Upper lobe of left lung (tissue), 6 donors: ENCODE measurements around the gene SPATA24. TPM values are rescaled to one million over a fixed set of nuclear protein-coding genes. Genes with fewer than 3 reads are reported as not detected.

ENCODE experiments used
- ATAC-seq, 2 donors: fragments of 200-7000 bp; cut with Tn5 transposase; one replicate each; pipeline ENCODE4 v1.9.1; 2022; ENCODE audit warnings: mild to moderate bottlenecking in 2 of 2, moderate library complexity in 2 of 2; ENCODE audit not compliant: low FRiP score in 2 of 2
- DNase-seq, 2 donors: peaks; one replicate each; pipeline ENCODE4 v3.0.0-alpha.2; 2019 to 2020
- H3K27ac ChIP-seq, 4 donors: fragments of 200-600 bp; sonication (generic); one replicate each; pipeline ENCODE4 v1.5.1; 2016 to 2019
- H3K27me3 ChIP-seq, 4 donors: fragments of 200-600 bp; sonication (generic); one replicate each; pipeline ENCODE4 v1.5.1; 2017 to 2019
- H3K36me3 ChIP-seq, 4 donors: fragments of 200-600 bp; sonication (generic); one replicate each; pipeline ENCODE4 v1.5.1; 2016 to 2019
- H3K4me1 ChIP-seq, 4 donors: fragments of 200-600 bp; sonication (generic); one replicate each; pipeline ENCODE4 v1.5.1; 2018 to 2019
- H3K4me3 ChIP-seq, 4 donors: fragments of 200-600 bp; sonication (generic); one replicate each; pipeline ENCODE4 v1.5.1; 2017 to 2019; ENCODE audit warnings: mild to moderate bottlenecking in 2 of 4, moderate library complexity in 1 of 4
- H3K9me3 ChIP-seq, 4 donors: fragments of 200-600 bp; sonication (generic); one replicate each; pipeline ENCODE4 v1.5.1; 2018 to 2019
- EP300 ChIP-seq, 4 donors: sonication (generic); formaldehyde crosslinking; IDR thresholded peaks; one replicate each; pipeline ENCODE4 v1.5.1; 2017; ENCODE audit warnings: antibody characterized with exemption in 4 of 4, control low read depth in 2 of 4
- POLR2A ChIP-seq, 4 donors: fragments of 450-650 bp; IDR thresholded peaks; one replicate each; pipeline ENCODE4 v1.5.1; 2016 to 2017; ENCODE audit warnings: antibody characterized with exemption in 4 of 4, mild to moderate bottlenecking in 2 of 4
- POLR2AphosphoS5 ChIP-seq, 2 donors: sonication (generic); formaldehyde crosslinking; IDR thresholded peaks; one replicate each; pipeline ENCODE4 v1.5.1; 2017; ENCODE audit warnings: antibody characterized with exemption in 2 of 2
- WGBS, 2 donors: methylation state at CpG; one replicate each; pipeline ENCODE4 v1.1.5; 2017 to 2018; 5-methylcytosine and 5-hydroxymethylcytosine counted together
- total RNA-seq, 6 donors: library from RNA; depleted of rRNA in 4 of 6; stranded (reverse); fragments of >200 nt in 4 of 6; gene quantifications; one replicate each; pipeline versions ENCODE4 v1.1.0 to v1.2.1, GENCODE V29; 2016 to 2021
- TF ChIP-seq, protein P1 (sequence below), 6 experiments: fragments of 450-650 bp in 4 of 6; fragments of 200-600 bp in 2 of 6; sonication (generic) in 2 of 6; IDR thresholded peaks; one replicate each; pipeline ENCODE4 v1.5.1; 2016 to 2019; ENCODE audit warnings: antibody characterized with exemption in 6 of 6
- donor health status: DM: no; HTN: no; CAD: no; lungs with moderate emphysema.
- donor health status: DM: no; HTN: yes; CAD: no; lungs with severe emphysema.

SPATA24 gene
- total RNA-seq, 6 donors from 2014 or later, result 2.9 to 6.3 (median 4.8) TPM; not detected in 1

DNA sequence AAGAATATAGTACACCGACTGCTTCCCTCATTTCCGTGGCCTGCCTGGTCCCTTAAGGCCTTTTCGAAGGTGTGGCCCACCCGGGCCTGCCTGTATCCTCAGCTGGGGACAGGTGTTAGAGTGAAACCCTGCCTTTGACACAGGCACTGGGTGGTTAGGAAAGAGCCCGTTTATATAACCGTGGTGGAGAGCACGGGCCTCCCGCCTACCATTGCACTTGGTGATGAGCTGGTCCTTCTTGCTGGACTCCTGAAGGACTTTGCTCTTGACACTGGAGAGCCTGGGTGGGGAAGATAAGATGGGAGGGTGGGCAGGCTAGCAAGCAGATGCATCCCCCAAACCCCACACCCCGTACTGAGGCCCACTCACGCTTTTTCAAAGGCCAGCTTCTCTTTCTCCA lies 2.3 kb downstream of the SPATA24 start:
- H3K27ac ChIP-seq, result no peak overlapping the region
- H3K27me3 ChIP-seq, result no peaks in the 10 kb centered on the region
- H3K4me1 ChIP-seq, result peaks cover 13 to 18% (median 15%) of the 10 kb centered on the region in 4 donors
- ATAC-seq (no peak), DNase-seq (no peak)
- 86 to 92% methylated on average over 10 of the region's 10 CpGs for WGBS, 2 donors
- no peak overlapping the region for H3K4me3 ChIP-seq
- H3K9me3 ChIP-seq, result no peaks in the 10 kb centered on the region
- H3K36me3 ChIP-seq, result no peaks in the 10 kb centered on the region
- TF ChIP-seq EP300 (IDR thresholded peaks at IDR 0.05) (no peak), POLR2A (IDR thresholded peaks at IDR 0.05) (no peak), POLR2AphosphoS5 (IDR thresholded peaks at IDR 0.05) (no peak)
- TF ChIP-seq, protein P1, sequence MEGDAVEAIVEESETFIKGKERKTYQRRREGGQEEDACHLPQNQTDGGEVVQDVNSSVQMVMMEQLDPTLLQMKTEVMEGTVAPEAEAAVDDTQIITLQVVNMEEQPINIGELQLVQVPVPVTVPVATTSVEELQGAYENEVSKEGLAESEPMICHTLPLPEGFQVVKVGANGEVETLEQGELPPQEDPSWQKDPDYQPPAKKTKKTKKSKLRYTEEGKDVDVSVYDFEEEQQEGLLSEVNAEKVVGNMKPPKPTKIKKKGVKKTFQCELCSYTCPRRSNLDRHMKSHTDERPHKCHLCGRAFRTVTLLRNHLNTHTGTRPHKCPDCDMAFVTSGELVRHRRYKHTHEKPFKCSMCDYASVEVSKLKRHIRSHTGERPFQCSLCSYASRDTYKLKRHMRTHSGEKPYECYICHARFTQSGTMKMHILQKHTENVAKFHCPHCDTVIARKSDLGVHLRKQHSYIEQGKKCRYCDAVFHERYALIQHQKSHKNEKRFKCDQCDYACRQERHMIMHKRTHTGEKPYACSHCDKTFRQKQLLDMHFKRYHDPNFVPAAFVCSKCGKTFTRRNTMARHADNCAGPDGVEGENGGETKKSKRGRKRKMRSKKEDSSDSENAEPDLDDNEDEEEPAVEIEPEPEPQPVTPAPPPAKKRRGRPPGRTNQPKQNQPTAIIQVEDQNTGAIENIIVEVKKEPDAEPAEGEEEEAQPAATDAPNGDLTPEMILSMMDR (IDR thresholded peaks at IDR 0.05), result no peak

DNA sequence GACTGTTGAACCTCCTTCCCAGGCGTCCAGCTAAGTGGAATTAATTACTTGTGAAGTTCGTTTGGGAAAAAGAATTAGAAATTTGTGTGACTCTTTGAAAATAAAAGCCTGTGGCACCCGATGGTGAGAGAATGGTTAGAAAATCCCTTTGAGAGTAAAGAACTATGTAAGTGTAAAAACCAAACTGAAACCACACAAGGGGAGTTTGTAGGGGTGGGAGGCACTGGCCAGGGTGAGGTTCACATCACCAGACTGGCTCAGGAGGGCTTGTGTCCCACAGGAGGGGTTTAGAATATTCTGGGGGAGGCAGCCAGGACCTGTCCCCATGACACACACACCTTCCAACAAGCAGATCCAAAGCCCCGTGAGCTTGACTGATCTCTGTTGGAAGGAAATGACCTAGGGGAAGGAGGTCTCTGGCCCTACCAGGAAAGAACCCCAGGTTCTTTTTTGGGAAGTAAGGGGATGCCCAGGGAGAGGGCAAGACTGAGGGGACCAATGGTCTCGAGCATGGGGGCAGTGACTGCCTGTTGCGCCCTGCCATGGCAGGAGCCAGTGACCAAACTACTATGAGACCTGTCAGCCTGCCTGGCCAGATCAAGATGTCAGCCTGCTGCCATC lies 4.3 kb downstream of the SPATA24 start:
- Histone ChIP-seq H3K9me3 (no peaks in the 10 kb centered on the region), H3K4me3 (no peak overlapping the region), H3K4me1 (peaks cover 12 to 24% (median 17%) of the 10 kb centered on the region in 4 donors), H3K27me3 (peaks cover 0 to 7% (median 2%) of the 10 kb centered on the region in 4 donors), H3K36me3 (no peaks in the 10 kb centered on the region), H3K27ac (no peak overlapping the region)
- no peak for ATAC-seq
- DNase-seq, result no peak
- TF ChIP-seq POLR2A (IDR thresholded peaks at IDR 0.05) (no peak), POLR2AphosphoS5 (IDR thresholded peaks at IDR 0.05) (no peak), EP300 (IDR thresholded peaks at IDR 0.05) (no peak)
- TF ChIP-seq, protein P1 (IDR thresholded peaks at IDR 0.05), result no peak
- WGBS, 2 donors, result 83 to 87% methylated on average over 6 of the region's 6 CpGs

DNA sequence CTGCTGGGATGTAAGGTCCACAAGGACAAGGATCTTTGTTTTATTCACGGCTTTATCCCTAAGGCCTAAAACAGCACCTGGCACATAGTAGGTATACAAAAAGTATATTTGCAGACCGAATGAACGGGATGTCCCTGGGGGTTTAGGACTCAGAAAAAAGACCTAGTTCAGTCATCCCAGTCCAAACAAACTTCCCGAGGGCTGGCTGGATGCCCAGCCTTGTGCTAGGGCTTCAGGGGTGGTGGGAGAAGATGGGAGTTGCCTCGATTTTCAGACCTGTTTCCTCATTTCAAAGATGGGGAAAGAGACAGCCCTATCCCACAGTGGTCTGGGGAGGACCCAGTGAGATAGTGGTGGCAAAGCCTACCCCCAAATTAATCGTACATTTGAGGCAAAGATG lies 6.0 kb downstream of the SPATA24 start:
- DNase-seq, result no peak
- Histone ChIP-seq H3K27ac (no peak overlapping the region), H3K27me3 (peaks cover 0 to 24% (median 14%) of the 10 kb centered on the region in 4 donors), H3K4me1 (peaks cover 11 to 30% (median 22%) of the 10 kb centered on the region in 4 donors), H3K4me3 (no peak overlapping the region), H3K36me3 (no peaks in the 10 kb centered on the region), H3K9me3 (no peaks in the 10 kb centered on the region)
- no peak for ATAC-seq
- TF ChIP-seq, protein P1 (IDR thresholded peaks at IDR 0.05), result no peak
- TF ChIP-seq POLR2AphosphoS5 (IDR thresholded peaks at IDR 0.05) (no peak), EP300 (IDR thresholded peaks at IDR 0.05) (no peak), POLR2A (IDR thresholded peaks at IDR 0.05) (no peak)
- 50 to 54% methylated on average over 6 of the region's 6 CpGs for WGBS, 2 donors

DNA sequence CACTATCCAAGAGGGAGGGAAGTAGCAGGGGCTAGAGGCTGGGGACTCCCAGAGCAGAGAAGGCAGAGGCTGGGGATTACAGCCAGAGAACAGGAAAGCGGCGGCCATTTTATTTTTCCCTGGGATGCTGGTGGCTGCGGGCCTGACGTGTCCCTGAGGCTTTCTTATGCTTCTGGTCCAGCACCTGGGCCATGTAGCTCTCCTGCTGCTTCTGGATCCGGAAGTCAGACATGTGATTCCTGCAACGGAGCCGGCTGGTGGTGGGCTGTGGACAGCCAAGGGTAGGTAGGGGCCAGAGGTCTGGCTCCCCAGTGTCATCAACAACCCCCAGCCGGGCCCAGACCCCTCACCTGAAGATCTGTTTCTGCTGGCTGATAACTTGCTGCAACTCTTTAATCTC lies 7.2 kb downstream of the SPATA24 start:
- Histone ChIP-seq H3K27ac (no peak overlapping the region), H3K9me3 (no peaks in the 10 kb centered on the region), H3K4me3 (no peak overlapping the region), H3K27me3 (peaks cover 0 to 31% (median 18%) of the 10 kb centered on the region in 4 donors), H3K4me1 (peaks cover 14 to 37% (median 30%) of the 10 kb centered on the region in 4 donors), H3K36me3 (no peaks in the 10 kb centered on the region)
- ATAC-seq, result no peak
- DNase-seq, result no peak
- TF ChIP-seq POLR2A (IDR thresholded peaks at IDR 0.05) (no peak), POLR2AphosphoS5 (IDR thresholded peaks at IDR 0.05) (no peak), EP300 (IDR thresholded peaks at IDR 0.05) (no peak)
- TF ChIP-seq, protein P1 (IDR thresholded peaks at IDR 0.05), result no peak
- WGBS, 2 donors, result 92 to 97% methylated on average over 8 of the region's 8 CpGs
